ENCODE results near the gene TNNI3.
"Not testable (repeated sequence)": the region's sequence is repeated elsewhere in the genome, so short reads cannot be mapped to it uniquely, and the experiment has no call there.

TNNI3 gene

GRCh38 chr19:55113570-55114039 lies 43.9 kb downstream of the TNNI3 start:
- DNase-seq (ENCODE audit: low read depth in 2 of 2): no peak

DNA sequence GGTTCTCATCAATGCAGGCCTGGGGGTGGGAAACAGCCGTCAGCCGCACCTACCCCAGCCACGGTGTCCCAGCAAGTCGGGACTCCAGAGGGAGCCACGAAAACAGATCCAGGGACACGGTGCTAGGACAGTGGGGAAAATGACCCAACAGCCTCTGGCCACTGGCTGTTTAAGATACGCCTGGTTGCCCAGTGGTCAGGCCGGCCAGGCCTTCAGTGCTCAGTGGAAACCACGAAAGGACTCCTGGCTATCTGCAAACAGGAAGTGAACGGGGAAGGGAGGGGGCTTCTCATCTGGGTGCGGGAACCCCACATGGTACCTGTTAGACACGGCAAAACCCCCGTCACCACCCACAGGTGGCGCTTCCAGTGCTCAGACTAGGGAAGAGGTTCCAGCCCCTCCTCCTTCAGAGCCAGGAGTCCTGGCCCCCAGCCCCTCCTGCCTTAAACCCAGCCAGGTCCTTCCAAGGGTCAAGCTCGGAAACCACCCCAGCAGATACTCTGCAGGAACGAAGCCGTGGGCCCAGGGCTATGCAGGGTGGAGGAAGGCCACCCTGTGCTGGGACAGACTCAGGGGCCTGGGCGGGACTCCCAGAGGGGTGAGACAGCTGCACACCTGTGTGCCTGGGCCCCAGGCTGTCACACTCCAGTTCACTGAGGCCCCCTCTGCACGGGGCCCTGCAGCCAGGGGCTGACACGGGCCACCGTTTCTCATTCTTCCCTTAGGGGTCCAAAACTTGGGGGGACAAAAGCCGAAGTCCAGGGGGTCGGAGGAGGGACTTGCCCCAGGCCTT lies 44.6 kb downstream of the TNNI3 start:
- no peak for DNase-seq (ENCODE audit: low read depth in 2 of 2)

- DNase-seq (ENCODE audit: low read depth in 2 of 2): no peak
Observed at GRCh38 chr19:55112246-55112776, 45.2 kb downstream of the TNNI3 start.

DNA sequence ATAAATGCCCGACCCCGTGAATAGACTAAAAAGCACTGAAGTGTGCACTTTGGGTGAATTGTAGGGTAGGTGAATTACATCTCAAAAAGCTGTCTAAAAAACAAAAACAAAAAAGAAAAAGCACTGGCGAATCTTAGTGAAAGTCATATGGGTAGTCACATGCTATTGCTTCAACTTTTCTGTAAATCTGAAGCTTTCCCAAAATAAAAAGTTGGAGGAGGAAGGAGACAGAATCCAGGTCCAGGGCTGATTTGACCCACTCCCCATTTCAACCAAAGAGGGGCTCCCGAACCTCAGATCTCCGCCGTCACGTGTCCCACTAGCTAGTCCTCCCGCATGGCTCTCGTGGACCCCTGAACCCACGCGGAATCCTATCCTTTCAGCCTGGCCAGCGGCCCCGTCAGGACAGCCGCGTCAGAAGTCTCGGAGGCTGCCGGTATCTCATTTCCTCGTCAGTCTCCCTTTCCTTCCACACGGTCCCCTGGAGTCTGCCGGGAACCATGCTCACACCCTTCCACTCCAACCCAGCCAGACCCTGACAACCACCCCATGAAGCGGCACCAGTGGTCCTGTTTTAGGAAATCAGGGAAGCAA lies 46.2 kb downstream of the TNNI3 start:
- no peak for DNase-seq (ENCODE audit: low read depth in 2 of 2)

DNA sequence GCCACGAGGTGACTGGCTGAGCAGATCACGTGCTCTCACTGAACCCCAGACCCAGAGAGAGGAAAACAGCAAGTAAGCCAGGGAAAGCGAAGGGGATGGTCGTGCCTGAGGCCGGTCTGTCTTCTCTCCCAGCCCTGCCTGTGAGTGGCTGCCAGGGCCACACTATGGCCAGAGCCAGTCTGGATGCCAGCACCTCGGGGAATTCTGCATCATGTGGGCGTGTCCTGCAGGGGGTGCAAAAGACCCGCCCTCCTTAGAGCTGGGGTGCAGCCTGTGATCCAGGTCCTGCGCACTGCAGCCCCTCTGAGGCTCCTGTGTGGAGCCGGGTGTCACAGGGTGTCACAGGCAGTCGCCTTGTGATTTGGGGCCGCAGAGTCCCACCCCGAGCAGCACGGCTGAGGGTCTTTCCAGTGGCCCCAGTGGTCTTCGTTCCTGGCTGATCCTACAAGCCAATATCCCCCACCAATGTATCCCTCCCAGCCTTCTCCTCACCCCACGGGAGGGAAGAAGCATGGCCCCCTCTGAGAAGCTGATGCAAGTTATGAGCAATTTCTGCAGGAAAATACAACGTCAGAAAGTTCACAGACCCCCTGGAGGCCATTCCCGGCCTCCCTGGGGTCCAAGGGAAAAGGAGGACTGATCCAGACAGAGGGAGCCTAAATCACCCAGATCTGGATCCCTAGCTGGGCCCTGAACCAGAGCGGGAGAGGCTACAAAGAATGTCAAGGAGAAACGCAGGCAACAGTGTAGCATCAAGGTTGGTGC lies 47.8 kb downstream of the TNNI3 start:
- no peak for DNase-seq (ENCODE audit: low read depth in 2 of 2)

DNA sequence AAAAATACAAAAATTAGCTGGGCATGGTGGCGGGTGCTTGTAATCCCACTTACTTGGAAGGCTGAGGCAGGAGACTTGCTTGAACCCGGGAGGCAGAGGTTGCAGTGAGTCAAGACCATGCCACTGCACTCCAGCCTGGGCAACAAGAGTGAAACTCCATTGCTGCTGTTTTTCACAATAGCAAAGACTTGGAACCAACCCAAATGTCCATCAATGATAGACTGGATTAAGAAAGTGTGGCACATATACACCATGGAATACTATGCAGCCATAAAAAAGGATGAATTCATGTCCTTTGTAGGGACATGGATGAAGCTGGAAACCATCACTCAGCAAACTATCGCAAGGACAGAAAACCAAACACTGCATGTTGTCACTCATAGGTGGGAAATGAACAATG lies 50.3 kb downstream of the TNNI3 start:
- DNase-seq (ENCODE audit: low read depth in 2 of 2): not testable (repeated sequence)

GRCh38 chr19:55106591-55106990 lies 50.9 kb downstream of the TNNI3 start:
- DNase-seq (ENCODE audit: low read depth in 2 of 2): no peak

- no peak for DNase-seq (ENCODE audit: low read depth in 2 of 2)
Observed at GRCh38 chr19:55105237-55105636, 52.3 kb downstream of the TNNI3 start.

DNA sequence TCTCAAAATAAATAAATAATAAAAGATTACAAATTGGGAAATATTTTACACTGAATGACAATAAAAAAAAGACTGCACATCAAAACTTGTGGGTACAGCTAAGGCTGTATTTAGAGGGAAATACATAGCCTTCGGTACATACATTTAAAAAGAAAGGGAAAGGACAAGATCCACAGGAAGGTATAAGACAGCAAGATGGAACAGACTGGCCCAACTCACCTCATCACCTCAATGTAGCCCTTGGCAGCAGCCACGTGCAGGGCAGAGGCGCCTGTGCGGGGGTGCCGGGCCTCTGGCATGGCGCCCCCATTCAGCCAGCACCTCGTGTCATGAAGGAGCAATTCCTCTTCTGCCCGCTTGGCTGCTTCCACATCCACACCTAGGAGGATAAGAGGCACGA lies 54.3 kb downstream of the TNNI3 start:
- no peak for DNase-seq (ENCODE audit: low read depth in 2 of 2)
